Gastrocnemius medialis (tissue), 4 donors: ENCODE data around the gene NAV1.

Experiments used
- POLR2A ChIP-seq, 2 donors: fragments of 450-650 bp; IDR thresholded peaks; one replicate each; pipeline ENCODE4 v1.6.1; 2017; ENCODE audit warnings: antibody characterized with exemption in 2 of 2, mild to moderate bottlenecking in 2 of 2, moderate library complexity in 2 of 2
- TF ChIP-seq, protein P1 (sequence below), 5 experiments: fragments of 450-650 bp in 3 of 5; fragments of 200-600 bp in 2 of 5; sonication (generic) in 2 of 5; IDR thresholded peaks in 4 of 5; conservative IDR thresholded peaks in 1 of 5; 1 replicate in 4 of 5; 2 replicates in 1 of 5; pipeline ENCODE4 v1.5.1; 2016 to 2019; ENCODE audit warnings: antibody characterized with exemption in 5 of 5, mild to moderate bottlenecking in 3 of 5, moderate library complexity in 3 of 5

DNA sequence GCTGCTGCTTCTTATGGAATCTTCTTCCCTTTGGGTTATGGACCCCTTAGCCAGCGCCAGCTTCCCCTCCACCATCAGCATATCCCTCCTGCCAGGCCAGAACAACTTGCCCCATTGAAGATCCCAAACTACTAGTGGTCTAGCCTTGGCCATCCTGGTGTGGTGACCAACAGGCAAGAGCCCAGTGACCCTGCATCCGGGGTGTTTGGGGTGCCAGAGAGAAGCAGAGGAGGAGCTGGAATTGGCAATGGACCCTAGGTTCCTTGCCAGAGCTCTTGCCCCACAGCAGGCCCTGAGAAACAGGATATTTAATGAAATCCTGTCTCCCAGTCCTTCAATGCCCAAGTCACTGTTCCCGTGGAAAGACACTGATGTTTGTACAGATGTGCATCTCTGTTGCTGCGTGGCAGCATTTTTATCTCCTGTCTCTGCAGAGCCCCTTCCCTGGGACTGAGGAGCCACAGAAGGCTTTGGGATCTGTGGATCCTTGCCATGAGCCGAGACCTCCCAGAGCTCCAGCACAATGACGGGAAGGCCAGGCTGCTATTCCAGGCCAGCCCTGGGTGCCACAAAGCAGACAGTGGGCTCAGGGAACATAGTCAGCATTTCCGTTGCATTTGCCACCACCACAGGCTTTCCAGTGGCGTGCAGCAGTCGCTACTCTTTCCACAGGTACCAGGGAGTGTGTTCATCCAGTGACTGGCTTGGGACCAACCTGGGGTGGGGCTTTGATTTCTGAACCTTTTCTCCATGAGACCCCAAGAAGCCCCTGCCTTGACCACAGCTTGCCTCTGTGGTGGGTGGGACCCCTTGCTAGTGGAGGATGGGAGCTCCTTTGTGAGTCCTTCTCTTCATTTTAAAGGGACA, 21.6 kb downstream of the NAV1 start:
- TF ChIP-seq, protein P1, sequence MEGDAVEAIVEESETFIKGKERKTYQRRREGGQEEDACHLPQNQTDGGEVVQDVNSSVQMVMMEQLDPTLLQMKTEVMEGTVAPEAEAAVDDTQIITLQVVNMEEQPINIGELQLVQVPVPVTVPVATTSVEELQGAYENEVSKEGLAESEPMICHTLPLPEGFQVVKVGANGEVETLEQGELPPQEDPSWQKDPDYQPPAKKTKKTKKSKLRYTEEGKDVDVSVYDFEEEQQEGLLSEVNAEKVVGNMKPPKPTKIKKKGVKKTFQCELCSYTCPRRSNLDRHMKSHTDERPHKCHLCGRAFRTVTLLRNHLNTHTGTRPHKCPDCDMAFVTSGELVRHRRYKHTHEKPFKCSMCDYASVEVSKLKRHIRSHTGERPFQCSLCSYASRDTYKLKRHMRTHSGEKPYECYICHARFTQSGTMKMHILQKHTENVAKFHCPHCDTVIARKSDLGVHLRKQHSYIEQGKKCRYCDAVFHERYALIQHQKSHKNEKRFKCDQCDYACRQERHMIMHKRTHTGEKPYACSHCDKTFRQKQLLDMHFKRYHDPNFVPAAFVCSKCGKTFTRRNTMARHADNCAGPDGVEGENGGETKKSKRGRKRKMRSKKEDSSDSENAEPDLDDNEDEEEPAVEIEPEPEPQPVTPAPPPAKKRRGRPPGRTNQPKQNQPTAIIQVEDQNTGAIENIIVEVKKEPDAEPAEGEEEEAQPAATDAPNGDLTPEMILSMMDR (IDR thresholded peaks at IDR 0.05 in 4 of 5, conservative IDR thresholded peaks at IDR 0.05 in 1 of 5): no peak
- TF ChIP-seq POLR2A (IDR thresholded peaks at IDR 0.05): no peak
